Caco-2 (cell line): Measurements from ENCODE around the gene MBD6. TPM values are rescaled to one million over a fixed set of nuclear protein-coding genes. Genes with fewer than 3 reads are reported as not detected.

Experiments used
- BruUV-seq: library from RNA; stranded (reverse); fragments of 400-500 nt; replicated peaks from 2 replicates; lab custom pipeline; 2021; lab: Mats Ljungman, UMichigan
- CTCF ChIA-PET: fragments of 300-600 bp; sonication (Branson Sonifier 250); formaldehyde crosslinking; loops from one replicate; lab custom pipeline; 2022; ENCODE audit warnings: antibody characterized with exemption; lab: Charles Lee
- POLR2A ChIA-PET: fragments of 300-600 bp; sonication (Branson Sonifier 250); formaldehyde crosslinking; loops from one replicate; lab custom pipeline; 2022; ENCODE audit warnings: antibody characterized with exemption; lab: Charles Lee
- DNase-seq, 2 experiments: peaks; one replicate each; pipeline versions ENCODE4 v3.0.0 to v3.0.0-alpha.2; 2020 to 2022
- H3K27me3 ChIP-seq: replicated peaks from 2 replicates; pipeline ENCODE4 v1.6.0; 2011; ENCODE audit warnings: low read length; ENCODE audit not compliant: control insufficient read depth, insufficient read depth
- H3K36me3 ChIP-seq: 2 replicates; pipeline ENCODE4 v1.5.1; 2011; ENCODE audit warnings: low read length; ENCODE audit not compliant: control insufficient read depth, insufficient read depth
- H3K4me1 ChIP-seq: fragments of 250-450 bp; sonication (Bioruptor Pico); 2 replicates; pipeline ENCODE4 v1.5.1; 2020; ENCODE audit warnings: mild to moderate bottlenecking
- H3K4me3 ChIP-seq: 2 replicates; pipeline ENCODE4 v1.5.1; 2011; ENCODE audit warnings: low read depth, mild to moderate bottlenecking, control low read depth, low read length
- H3K9me3 ChIP-seq: fragments of 250-450 bp; sonication (Bioruptor Pico); 2 replicates; pipeline ENCODE4 v1.5.1; 2020; ENCODE audit warnings: mild to moderate bottlenecking, moderate library complexity
- H3K27ac Mint-ChIP-seq: one replicate; pipeline ENCODE4 v1.8.0; 2022; ENCODE audit warnings: mixed read lengths; ENCODE audit not compliant: unreplicated experiment
- H3K27me3 Mint-ChIP-seq: one replicate; pipeline ENCODE4 v1.8.0; 2022; ENCODE audit warnings: mixed read lengths; ENCODE audit not compliant: insufficient read depth, unreplicated experiment
- H3K36me3 Mint-ChIP-seq: one replicate; pipeline ENCODE4 v1.8.0; 2022; ENCODE audit warnings: mild to moderate bottlenecking, mixed read lengths; ENCODE audit not compliant: insufficient read depth, unreplicated experiment
- H3K4me1 Mint-ChIP-seq: one replicate; pipeline ENCODE4 v1.8.0; 2022; ENCODE audit warnings: low read depth, mixed read lengths; ENCODE audit not compliant: unreplicated experiment
- H3K4me3 Mint-ChIP-seq: one replicate; pipeline ENCODE4 v1.8.0; 2022; ENCODE audit warnings: mild to moderate bottlenecking, moderate library complexity, mixed read lengths; ENCODE audit not compliant: unreplicated experiment
- H3K9me3 Mint-ChIP-seq: one replicate; pipeline ENCODE4 v1.8.0; 2022; ENCODE audit warnings: mixed read lengths; ENCODE audit not compliant: unreplicated experiment
- CTCF ChIP-seq, 2 experiments: fragments of 200-600 bp in 1 of 2; IDR thresholded peaks; 1 replicate in 1 of 2; 2 replicates in 1 of 2; pipeline versions ENCODE4 v1.5.1 to v1.8.0; 2011 to 2022; ENCODE audit warnings: antibody characterized with exemption in 1 of 2, control low read depth in 1 of 2, inconsistent platforms in 1 of 2, low read depth in 1 of 2, low read length in 1 of 2, mild to moderate bottlenecking in 1 of 2, moderate library complexity in 1 of 2; ENCODE audit not compliant: insufficient read depth in 1 of 2, severe bottlenecking in 1 of 2, unreplicated experiment in 1 of 2
- intact Hi-C: fragments of 100-400 bp; cut with micrococcal nuclease; formaldehyde crosslinking; loops from one replicate; pipeline ENCODE4 v1.10.0; 2022; ENCODE audit not compliant: unreplicated experiment
- total RNA-seq: library from RNA; stranded (reverse); gene quantifications from 2 replicates; pipeline ENCODE4 v1.2.3, GENCODE V29; 2022

The MBD6 gene
- total RNA-seq, 1 experiment from 2014 or later, result 82.2 TPM

- Histone ChIP-seq H3K27me3 (no peaks in the 10 kb centered on the region), H3K9me3 (no peaks in the 10 kb centered on the region), H3K4me1 (0 out of 2 replicates have a peak, but pooled peaks cover 7% of the 10 kb centered on the region), H3K36me3 (peaks cover 6% of the 10 kb centered on the region), H3K4me3 (no peak overlapping the region)
- Mint-ChIP-seq H3K36me3 (peaks cover 27% of the 10 kb centered on the region), H3K9me3 (no peaks in the 10 kb centered on the region), H3K4me1 (peaks cover 19% of the 10 kb centered on the region), H3K27ac (no peak overlapping the region), H3K27me3 (peaks cover 9% of the 10 kb centered on the region), H3K4me3 (no peak overlapping the region)
- no peak for DNase-seq
- no TSS peak for BruUV-seq
- CTCF ChIA-PET, result interaction anchor here (0.6 kb wide), 1 partner anchor 392 kb away, joined by 4 read pairs; no protein-coding TSS in a partner anchor
- intact Hi-C loops, result no loop called here
- no peak for TF ChIP-seq CTCF (IDR thresholded peaks at IDR 0.05; ENCODE audit: insufficient read depth in 1 of 2, low read depth in 1 of 2, low read length in 1 of 2, severe bottlenecking in 1 of 2, unreplicated experiment in 1 of 2)
- POLR2A ChIA-PET, result no interaction called here
Measured at GRCh38 chr12:57485695-57486094, 36.9 kb upstream of the MBD6 start.

DNA sequence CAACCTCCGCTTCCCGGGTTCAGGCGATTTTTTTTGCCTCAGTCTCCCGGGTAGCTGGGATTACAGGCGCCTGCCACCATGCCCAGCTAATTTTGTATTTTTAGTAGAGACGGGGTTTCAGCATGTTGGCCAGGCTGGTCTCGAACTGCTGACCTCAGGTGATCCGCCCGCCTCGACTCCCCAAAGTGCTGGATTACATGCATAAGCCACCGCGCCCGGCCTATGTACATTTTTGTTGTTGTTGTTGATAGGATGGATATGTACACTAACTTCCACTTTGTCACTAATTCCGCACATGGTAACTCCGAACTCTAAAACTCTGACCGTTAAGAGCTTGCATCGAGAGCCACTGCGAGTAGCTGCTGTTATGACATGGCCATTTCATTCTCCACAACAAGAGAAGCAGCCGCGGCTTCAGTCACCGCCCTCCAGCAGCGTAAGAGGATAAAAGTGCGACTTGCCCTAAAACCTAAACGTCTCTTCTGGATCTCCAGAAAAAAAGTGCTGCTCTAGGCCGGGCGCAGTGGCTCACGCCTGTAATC, 35.5 kb upstream of the MBD6 start:
- H3K27ac Mint-ChIP-seq, result no peak overlapping the region
- H3K4me1 Mint-ChIP-seq, result peaks cover 22% of the 10 kb centered on the region
- no peak for TF ChIP-seq CTCF (IDR thresholded peaks at IDR 0.05; ENCODE audit: insufficient read depth in 1 of 2, low read depth in 1 of 2, low read length in 1 of 2, severe bottlenecking in 1 of 2, unreplicated experiment in 1 of 2)
- H3K36me3 Mint-ChIP-seq, result peaks cover 42% of the 10 kb centered on the region
- Histone ChIP-seq H3K36me3 (peaks cover 6% of the 10 kb centered on the region), H3K4me3 (no peak overlapping the region), H3K4me1 (0 out of 2 replicates have a peak, but pooled peaks cover 7% of the 10 kb centered on the region), H3K9me3 (no peaks in the 10 kb centered on the region), H3K27me3 (no peaks in the 10 kb centered on the region)
- no peak for DNase-seq
- intact Hi-C loops, result no loop called here
- BruUV-seq, result no TSS peak
- ChIA-PET CTCF (no interaction called here), POLR2A (interaction anchor here (0.6 kb wide), 1 partner anchor 33 kb away, joined by 3 read pairs; no protein-coding TSS in a partner anchor)
- H3K4me3 Mint-ChIP-seq, result peak overlapping the region; percentile 94
- H3K27me3 Mint-ChIP-seq, result no peaks in the 10 kb centered on the region
- no peaks in the 10 kb centered on the region for H3K9me3 Mint-ChIP-seq

- peak within 1 kb of the TSS; percentile 97 for H3K27ac Mint-ChIP-seq
- H3K4me3 ChIP-seq, result peak within 1 kb of the TSS; percentile 87
- DNase-seq, result peak; percentile 94
- H3K4me1 ChIP-seq, result 0 out of 2 replicates have a peak, but pooled peaks cover 7% of the 10 kb centered on the region
- peaks cover 22% of the 10 kb centered on the region for H3K4me1 Mint-ChIP-seq
- intact Hi-C loops, result no loop called here
- ChIA-PET CTCF (no interaction called here), POLR2A (interaction anchor here (0.9 to 1.1 kb wide), 2 partner anchors 29 to 33 kb away, joined by 5 to 7 read pairs; partner anchors contain the start of gene DDIT3)
- no peak for TF ChIP-seq CTCF (IDR thresholded peaks at IDR 0.05; ENCODE audit: insufficient read depth in 1 of 2, low read depth in 1 of 2, low read length in 1 of 2, severe bottlenecking in 1 of 2, unreplicated experiment in 1 of 2)
- TSS peak; percentile 79 for BruUV-seq
- H3K9me3 ChIP-seq, result no peaks in the 10 kb centered on the region
- peaks cover 48% of the 10 kb centered on the region for H3K36me3 Mint-ChIP-seq
- peaks cover 6% of the 10 kb centered on the region for H3K36me3 ChIP-seq
- peak within 1 kb of the TSS; percentile 94 for H3K4me3 Mint-ChIP-seq
- H3K27me3 Mint-ChIP-seq, result no peaks in the 10 kb centered on the region
- H3K9me3 Mint-ChIP-seq, result no peaks in the 10 kb centered on the region
- no peaks in the 10 kb centered on the region for H3K27me3 ChIP-seq
Measured at GRCh38 chr12:57487597-57488401, 34.8 kb upstream of the MBD6 start, which contains the start of gene MARS1. MARS1 (plus strand) TSS chr12:57488068; CDS start chr12:57488091, 23 bp downstream.
